Activated T-cell treated with anti-CD3 and anti-CD28 coated beads, Interleukin-2, amount 50 U/mL, for 4 hours (primary cell): Measurements from ENCODE around the gene SFPQ. TPM values are rescaled to one million over a fixed set of nuclear protein-coding genes. Genes with fewer than 3 reads are reported as not detected.
"Not testable (repeated sequence)": the region's sequence is repeated elsewhere in the genome, so short reads cannot be mapped to it uniquely, and the experiment has no call there.

Experiments used
- ATAC-seq, 2 donors: fragments of 200-7000 bp; cut with Tn5 transposase; one replicate each; pipeline ENCODE4 v1.10.0; 2021
- DNase-seq: peaks from one replicate; pipeline ENCODE4 v3.0.0-alpha.2; 2020
- H3K27me3 Mint-ChIP-seq: one replicate; pipeline ENCODE4 v1.8.0; 2021; ENCODE audit warnings: low read depth, mixed read lengths
- H3K36me3 Mint-ChIP-seq: one replicate; pipeline ENCODE4 v1.8.0; 2022; ENCODE audit warnings: mixed read lengths; ENCODE audit not compliant: insufficient read depth
- H3K4me1 Mint-ChIP-seq: one replicate; pipeline ENCODE4 v1.8.0; 2021; ENCODE audit warnings: low read depth, mixed read lengths
- H3K4me3 Mint-ChIP-seq: one replicate; pipeline ENCODE4 v1.8.0; 2021; ENCODE audit warnings: mild to moderate bottlenecking, moderate library complexity, mixed read lengths
- H3K9me3 Mint-ChIP-seq: one replicate; pipeline ENCODE4 v1.8.0; 2021; ENCODE audit warnings: mixed read lengths
- total RNA-seq, 3 donors: library from RNA; stranded (reverse); gene quantifications; one replicate each; pipeline ENCODE4 v1.2.1, GENCODE V29; 2021

The SFPQ gene
- total RNA-seq, 3 donors from 2014 or later, result 462 to 466 (median 464) TPM

DNA sequence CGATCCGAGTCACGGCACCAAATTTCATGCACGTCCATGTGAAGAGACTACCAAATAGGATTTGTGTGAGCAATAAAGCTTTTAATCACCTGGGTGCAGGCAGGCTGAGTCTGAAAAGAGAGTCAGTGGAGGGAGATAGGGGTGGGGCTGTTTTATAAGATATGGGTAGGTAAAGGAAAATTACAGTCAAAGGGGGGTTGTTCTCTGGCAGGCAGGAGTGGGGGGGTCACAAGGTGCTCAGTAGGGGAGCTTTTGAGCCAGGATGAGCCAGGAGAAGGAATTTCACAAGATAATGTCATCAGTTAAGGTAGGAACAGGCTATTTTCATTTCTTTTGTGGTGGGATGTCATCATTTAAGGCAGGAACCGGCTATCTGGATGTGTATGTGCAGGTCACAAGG, 55.4 kb downstream of the SFPQ start:
- not testable (repeated sequence) for H3K9me3 Mint-ChIP-seq, DNase-seq, H3K4me3 Mint-ChIP-seq, H3K36me3 Mint-ChIP-seq, ATAC-seq, H3K27me3 Mint-ChIP-seq, H3K4me1 Mint-ChIP-seq

DNA sequence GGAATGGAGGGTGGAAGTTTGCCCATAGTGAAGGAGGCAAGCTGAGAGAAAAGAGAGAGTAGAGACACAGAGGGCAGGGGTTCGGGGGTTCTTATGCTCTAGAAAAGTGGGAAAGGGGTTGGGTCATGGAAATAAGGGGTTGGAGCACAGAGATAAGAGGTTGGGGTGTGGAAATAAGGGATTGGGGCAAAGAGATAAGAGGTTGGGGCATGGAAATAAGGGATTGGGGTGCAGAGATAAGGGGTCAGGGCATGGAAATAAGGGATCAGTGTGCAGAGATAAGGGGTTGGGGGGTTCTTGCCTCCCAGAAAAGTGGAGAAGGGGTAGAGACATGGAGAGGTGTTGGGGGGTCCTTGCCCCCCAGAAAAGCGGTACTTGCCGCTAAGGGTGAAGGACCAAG, 56.2 kb downstream of the SFPQ start:
- Mint-ChIP-seq H3K36me3 (no peaks in the 10 kb centered on the region), H3K9me3 (no peaks in the 10 kb centered on the region), H3K27me3 (no peaks in the 10 kb centered on the region), H3K4me1 (no peaks in the 10 kb centered on the region), H3K4me3 (no peak overlapping the region)
- DNase-seq, result no peak
- no peak for ATAC-seq

Other genes with a start within 250 kb of the SFPQ start
- 10 to 100 TPM; 14.9 to 17.4 (median 16.4) TPM for gene TMEM35B, start 207.8 kb downstream of the SFPQ start, total RNA-seq
- 10 to 100 TPM; 18.8 to 23.7 (median 20.6) TPM for gene ZMYM6, start 161.2 kb downstream of the SFPQ start, total RNA-seq
- gene ZMYM1, start 113.8 kb downstream of the SFPQ start, total RNA-seq, result 1 to 10 TPM; 1.5 to 3.0 (median 3.0) TPM
- 10 to 100 TPM; 24.2 to 28.9 (median 26.0) TPM for gene ZMYM4, start 75.6 kb upstream of the SFPQ start, total RNA-seq